GM12891 (cell line): Measurements from ENCODE around the gene LRMDA.

Experiments
- DNase-seq: peaks from one replicate; pipeline ENCODE4 v3.0.0; 2011; ENCODE audit warnings: low spot score; ENCODE audit not compliant: insufficient read length
- FAIRE-seq: peaks from 2 replicates; lab custom pipeline; 2011; peaks lifted over from hg19 to GRCh38; lab: Jason Lieb, UNC
- PAX5 ChIP-seq: IDR thresholded peaks from 2 replicates; pipeline ENCODE4 v1.6.1; 2011; ENCODE audit warnings: low read length, moderate library complexity, mild to moderate bottlenecking; ENCODE audit not compliant: insufficient read depth, severe bottlenecking
- POLR2A ChIP-seq: IDR thresholded peaks from 2 replicates; pipeline ENCODE4 v1.6.1; 2011; ENCODE audit warnings: low read depth, low read length, control low read depth
- POLR2AphosphoS5 ChIP-seq: IDR thresholded peaks from 2 replicates; pipeline ENCODE4 v1.6.1; 2011; ENCODE audit warnings: low read depth, low read length, control low read depth
- POU2F2 ChIP-seq: IDR thresholded peaks from 2 replicates; pipeline ENCODE4 v1.6.1; 2011; ENCODE audit warnings: low read depth, mild to moderate bottlenecking, control low read depth, low read length, moderate library complexity
- SPI1 ChIP-seq: IDR thresholded peaks from 2 replicates; pipeline ENCODE4 v1.6.1; 2011; ENCODE audit warnings: low read depth, low read length, control low read depth
- TAF1 ChIP-seq: IDR thresholded peaks from 2 replicates; pipeline ENCODE4 v1.6.1; 2011; ENCODE audit warnings: low read depth, low read length, control low read depth

LRMDA gene

DNA sequence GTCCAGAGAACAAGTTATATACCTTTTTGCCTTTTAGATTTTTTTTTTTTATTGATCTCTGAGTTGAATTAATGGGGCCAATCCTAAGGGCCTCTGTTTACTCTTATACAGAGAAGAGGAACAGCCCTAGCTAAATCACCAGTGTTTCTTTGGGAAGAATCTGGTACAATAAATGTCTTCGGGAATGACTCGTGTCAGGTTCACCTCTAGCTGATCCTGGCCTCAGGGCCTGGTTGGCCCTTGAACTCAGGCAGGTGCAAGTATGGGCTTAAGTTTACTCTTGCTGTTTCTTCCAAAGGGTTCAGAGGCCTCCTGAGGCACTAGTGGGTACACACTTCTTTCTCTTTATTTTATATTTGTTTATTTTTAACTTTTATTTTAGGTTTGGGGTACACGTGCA lies 71.0 kb downstream of the LRMDA start:
- FAIRE-seq (no peak), DNase-seq (no peak)
- TF ChIP-seq PAX5: no peak
- TF ChIP-seq SPI1: no peak
- TF ChIP-seq TAF1: no peak
- TF ChIP-seq POLR2A: no peak
- no peak for TF ChIP-seq POLR2AphosphoS5
- TF ChIP-seq POU2F2: no peak

DNA sequence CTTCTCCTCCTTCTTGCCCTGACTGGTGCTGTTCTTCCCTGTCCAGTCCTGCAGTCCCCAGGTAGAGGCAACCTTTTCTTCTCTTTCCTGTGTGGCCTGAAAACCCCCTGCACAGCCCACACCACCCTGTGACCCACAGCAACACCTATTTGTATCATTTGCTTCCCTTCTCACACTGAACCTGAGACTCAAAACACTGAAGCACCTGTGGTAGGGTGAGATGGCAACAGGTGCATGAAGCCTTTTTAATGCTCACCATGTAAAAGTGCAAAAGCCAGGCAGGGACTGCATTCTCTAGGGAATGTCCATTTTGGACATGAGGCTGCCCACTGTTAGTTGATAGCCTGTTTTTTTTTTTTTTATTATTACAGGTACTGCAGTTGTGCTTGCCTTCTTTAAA lies 71.4 kb downstream of the LRMDA start:
- FAIRE-seq (no peak), DNase-seq (no peak)
- TF ChIP-seq POU2F2 (no peak), POLR2AphosphoS5 (no peak), POLR2A (no peak), TAF1 (no peak), SPI1 (no peak)

DNA sequence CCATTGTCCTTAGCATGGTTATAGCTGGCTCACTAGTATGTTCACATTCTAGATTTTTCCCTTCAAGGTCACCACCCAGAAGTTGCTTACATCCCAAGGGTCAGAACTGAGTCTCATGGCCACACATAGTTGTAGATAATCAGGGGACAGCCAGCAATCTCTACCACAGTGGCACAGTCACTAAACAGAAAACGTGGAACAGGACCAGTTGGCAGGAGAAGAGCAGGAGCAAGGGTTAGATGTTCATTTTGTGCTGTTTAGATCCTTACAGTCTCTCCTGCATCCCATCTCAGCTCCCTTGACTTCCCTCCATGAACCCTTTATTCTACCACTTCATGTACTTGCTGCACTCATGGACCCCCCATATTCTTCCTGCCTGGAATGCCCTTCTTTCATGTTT lies 73.9 kb downstream of the LRMDA start:
- no peak for FAIRE-seq
- TF ChIP-seq SPI1 (no peak), POLR2A (no peak), TAF1 (no peak), PAX5 (no peak), POLR2AphosphoS5 (no peak), POU2F2 (no peak)

DNA sequence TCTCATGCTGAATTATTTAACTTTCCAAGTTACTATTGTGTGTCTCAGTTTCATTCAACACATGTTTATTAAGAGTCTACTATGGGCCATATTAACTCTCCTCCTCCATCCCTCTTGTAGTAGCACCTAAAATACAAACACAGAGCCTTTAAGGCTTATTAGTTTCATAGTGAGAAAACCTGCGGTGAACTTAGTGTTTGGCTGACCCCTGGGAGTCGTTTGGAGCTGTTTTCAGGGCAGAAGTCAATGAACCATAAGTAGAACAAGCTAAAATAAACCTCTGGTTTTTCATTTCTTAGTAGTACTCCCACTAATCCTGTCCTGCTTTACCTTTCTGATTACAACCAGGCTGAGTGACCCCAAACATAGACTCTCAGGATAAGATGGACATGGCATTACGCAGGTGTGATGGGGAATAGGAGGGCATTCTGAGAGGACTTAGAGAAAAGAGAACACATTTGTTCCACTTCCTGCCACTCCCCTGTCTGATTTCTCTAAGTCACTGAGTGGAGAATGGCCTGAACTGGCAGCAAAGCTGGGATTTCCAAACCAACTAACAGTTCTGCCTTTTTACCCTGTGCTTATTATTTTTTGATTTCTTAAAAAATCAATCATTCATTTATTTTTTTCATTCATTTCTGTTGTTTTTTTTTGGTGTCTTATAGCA lies 74.5 kb downstream of the LRMDA start:
- no peak for DNase-seq
- no peak for FAIRE-seq
- TF ChIP-seq SPI1 (no peak), POLR2A (no peak), POU2F2 (no peak), PAX5 (no peak), POLR2AphosphoS5 (no peak), TAF1 (no peak)

More for the DNA sequence above, 73.9 kb downstream of the LRMDA start:
- DNase-seq: no peak

DNA sequence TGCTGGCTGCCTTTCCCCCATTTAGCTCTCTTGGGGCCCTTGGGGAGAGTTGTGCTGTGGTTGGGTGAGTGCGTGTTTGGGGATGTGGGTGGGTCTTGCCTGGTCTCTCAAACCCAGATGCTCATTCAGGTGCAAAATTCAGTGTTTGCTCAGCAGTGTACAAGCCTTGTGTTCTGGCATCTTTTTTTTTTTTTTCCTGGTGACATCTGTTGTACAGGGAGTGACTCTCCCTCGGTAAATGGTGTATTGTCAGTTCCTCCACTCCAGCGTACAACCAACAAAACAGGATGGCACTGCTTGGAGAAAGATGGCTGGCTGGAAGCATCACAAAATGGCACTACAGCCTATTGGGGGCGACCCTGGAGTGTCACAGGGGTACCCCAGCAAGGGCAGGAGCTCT lies 75.5 kb downstream of the LRMDA start:
- FAIRE-seq (no peak), DNase-seq (no peak)
- TF ChIP-seq POU2F2: no peak
- TF ChIP-seq TAF1: no peak
- TF ChIP-seq POLR2A: no peak
- TF ChIP-seq PAX5: no peak
- no peak for TF ChIP-seq SPI1
- TF ChIP-seq POLR2AphosphoS5: no peak

DNA sequence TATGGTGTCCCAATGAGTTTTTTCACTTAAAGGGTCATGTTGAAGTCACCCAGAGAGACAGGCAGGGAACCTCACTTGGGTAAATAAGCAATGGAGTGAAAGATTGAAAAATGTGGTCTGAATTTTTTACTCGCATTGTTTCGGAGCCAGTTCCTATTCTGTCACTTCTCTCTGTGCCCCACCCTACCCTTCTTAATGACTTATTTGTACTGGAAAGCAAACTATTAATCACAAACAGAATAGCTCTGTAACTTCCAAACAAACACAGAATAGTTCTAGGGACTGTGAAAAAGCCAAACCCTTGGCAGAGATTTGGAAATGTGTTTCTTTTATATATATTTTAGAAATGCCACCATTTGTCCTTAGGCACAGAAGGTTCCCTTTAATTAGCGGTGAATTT lies 76.0 kb downstream of the LRMDA start:
- TF ChIP-seq SPI1 (no peak), POLR2AphosphoS5 (no peak)
- no peak for FAIRE-seq
- DNase-seq: no peak

DNA sequence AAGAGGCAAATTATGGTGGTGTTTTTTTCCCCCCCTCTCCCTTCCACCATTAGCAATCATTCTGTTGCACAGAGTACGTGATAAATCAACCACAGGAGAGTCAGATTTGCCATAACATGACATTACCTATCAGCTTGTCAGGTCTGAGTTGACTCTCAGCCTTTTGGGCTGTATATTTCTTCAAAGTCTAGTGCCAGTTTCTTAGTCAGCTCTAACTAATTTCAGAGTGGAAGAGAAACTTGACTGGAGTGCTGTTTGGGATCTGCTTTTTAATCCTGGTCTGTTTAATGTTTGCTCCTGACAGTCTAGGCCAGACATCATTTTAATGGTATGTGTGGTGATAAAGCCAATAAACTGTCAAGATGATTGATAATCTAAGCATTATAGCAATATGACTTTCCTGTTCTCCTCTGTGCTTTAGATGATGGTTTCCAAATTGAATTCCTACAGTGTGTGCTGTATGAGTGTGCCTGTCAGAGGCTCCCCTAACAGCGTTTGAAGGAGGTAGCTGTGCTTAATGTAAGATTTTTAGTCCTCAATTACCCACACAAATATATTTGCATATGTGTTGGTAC lies 76.9 kb downstream of the LRMDA start:
- TF ChIP-seq POLR2AphosphoS5: no peak
- TF ChIP-seq TAF1: no peak
- TF ChIP-seq SPI1: no peak
- no peak for TF ChIP-seq PAX5
- no peak for TF ChIP-seq POLR2A
- TF ChIP-seq POU2F2: no peak
- no peak for FAIRE-seq
- DNase-seq: no peak

DNA sequence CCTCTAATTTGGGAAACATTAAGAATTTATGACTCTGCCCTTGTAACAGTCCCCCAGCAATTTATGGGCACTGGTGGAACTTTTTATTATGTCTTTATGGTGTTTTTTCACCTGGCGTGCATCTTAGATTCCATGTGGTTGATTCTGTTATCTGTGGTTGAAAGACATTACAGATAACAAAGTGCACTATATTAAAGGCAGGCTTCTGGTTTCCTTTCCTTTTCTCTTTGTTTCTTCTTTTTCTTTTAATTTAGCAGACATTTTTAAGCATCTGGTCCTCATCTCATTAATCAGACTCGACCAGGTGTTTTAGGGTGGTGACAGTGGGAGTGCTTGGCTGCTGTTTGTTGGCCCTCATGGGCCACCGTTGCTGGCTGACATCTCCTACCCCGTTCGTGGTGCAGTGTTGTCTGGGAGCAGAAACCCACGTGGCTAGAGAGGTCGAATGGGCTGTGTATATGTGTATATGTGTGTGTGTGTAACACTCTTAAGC lies 77.4 kb downstream of the LRMDA start:
- FAIRE-seq: no peak
- no peak for DNase-seq
- no peak for TF ChIP-seq POU2F2
- no peak for TF ChIP-seq TAF1
- no peak for TF ChIP-seq SPI1
- TF ChIP-seq PAX5: no peak
- no peak for TF ChIP-seq POLR2A
- TF ChIP-seq POLR2AphosphoS5: no peak

DNA sequence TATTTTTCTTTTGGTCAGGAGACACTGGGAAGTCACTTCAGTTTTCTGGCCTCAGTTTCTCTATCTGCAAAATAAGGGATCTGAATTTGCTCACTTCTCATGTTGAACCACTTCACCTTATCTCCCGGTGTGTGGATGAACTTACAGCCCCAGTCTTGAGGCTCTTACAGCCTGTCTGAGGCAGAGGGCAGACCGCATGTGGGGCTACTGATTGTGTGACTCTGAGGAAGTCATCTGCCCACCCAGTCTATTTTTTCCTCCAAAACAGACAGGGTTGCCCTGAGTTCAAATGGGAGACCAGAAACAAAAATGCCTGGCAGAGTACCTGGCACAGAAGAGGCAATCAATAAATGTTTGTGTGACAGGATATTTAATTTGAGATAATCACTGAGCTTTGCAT lies 78.3 kb downstream of the LRMDA start:
- FAIRE-seq: no peak
- no peak for TF ChIP-seq POLR2AphosphoS5
- no peak for TF ChIP-seq PAX5
- no peak for TF ChIP-seq TAF1
- no peak for DNase-seq

DNA sequence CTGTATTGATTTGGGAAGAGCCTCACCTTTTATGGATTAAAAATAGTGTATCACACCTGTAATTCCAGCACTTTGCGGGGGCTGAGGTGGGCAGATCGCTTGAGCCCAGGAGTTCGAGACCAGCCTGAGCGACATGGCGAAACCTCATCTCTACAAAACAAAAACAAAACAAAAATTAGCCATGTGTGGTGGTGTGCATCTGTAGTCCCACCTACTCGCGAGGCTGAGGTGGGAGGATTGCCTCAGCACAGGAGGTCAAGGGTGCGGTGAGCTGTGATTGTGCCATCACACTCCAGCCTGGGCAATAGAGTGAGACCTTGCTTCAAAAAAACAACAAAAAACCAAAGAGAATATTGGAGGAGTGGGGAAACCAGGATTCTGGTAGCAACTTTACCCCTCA lies 79.6 kb downstream of the LRMDA start:
- no peak for FAIRE-seq
- DNase-seq: no peak
- TF ChIP-seq POU2F2 (no peak), POLR2A (no peak), TAF1 (no peak)
